K562 (cell line): ENCODE data around the gene COL13A1. TPM values are rescaled to one million over a fixed set of nuclear protein-coding genes. Genes with fewer than 3 reads are reported as not detected.

Source experiments
- ATAC-seq: fragments of 200-7000 bp; cut with Tn5 transposase; 3 replicates; pipeline ENCODE4 v1.9.1; 2020; ENCODE audit warnings: moderate library complexity
- BruUV-seq: library from RNA; stranded (reverse); fragments of 400-500 nt; replicated peaks from 2 replicates; lab custom pipeline; 2021; lab: Mats Ljungman, UMichigan
- CTCF ChIA-PET: fragments of 300-600 bp; formaldehyde crosslinking; extraction: SDS; loops from one replicate; lab custom pipeline; 2021; ENCODE audit warnings: low intra/inter-chr PET ratio; lab: Yijun Ruan, JAX
- POLR2A ChIA-PET: fragments of 300-600, 350-650 bp; sonication (Branson Sonifier 250); formaldehyde crosslinking; extraction: SDS; loops from one replicate; lab custom pipeline; 2021; ENCODE audit warnings: antibody characterized with exemption, inconsistent platforms; lab: Yijun Ruan, JAX
- DNase-seq, 4 experiments: peaks; one replicate each; pipeline versions ENCODE4 v3.0.0 to v3.0.0-alpha.2; 2011 to 2018; ENCODE audit warnings: low spot score in 3 of 4, mixed read lengths in 3 of 4; ENCODE audit errors: extremely low read depth in 1 of 4
- FAIRE-seq: peaks from 2 replicates; lab custom pipeline; 2011; peaks lifted over from hg19 to GRCh38; lab: Jason Lieb, UNC
- H2AFZ ChIP-seq: 2 replicates; pipeline ENCODE4 v1.6.0; 2011; ENCODE audit warnings: low read depth, low read length, control low read depth, inconsistent platforms
- H3K27ac ChIP-seq: fragments of 200-600 bp; 3 replicates; pipeline ENCODE4 v1.8.0; 2011; ENCODE audit warnings: low read depth, mild to moderate bottlenecking, control low read depth, inconsistent platforms, low read length, moderate library complexity, mixed read lengths; ENCODE audit errors: extremely low read depth
- H3K27me3 ChIP-seq, 2 experiments: fragments of 300-600 bp in 1 of 2; 2 replicates in 1 of 2; 3 replicates in 1 of 2; pipeline versions ENCODE4 v1.6.0 to v1.8.0; 2011; ENCODE audit warnings: inconsistent platforms in 2 of 2, low read length in 2 of 2, mild to moderate bottlenecking in 1 of 2, mixed read lengths in 1 of 2, moderate library complexity in 1 of 2; ENCODE audit not compliant: control insufficient read depth in 2 of 2, insufficient read depth in 2 of 2
- H3K36me3 ChIP-seq: fragments of 300-600 bp; 3 replicates; pipeline ENCODE4 v1.8.0; 2011; ENCODE audit warnings: mild to moderate bottlenecking, low read length, inconsistent platforms; ENCODE audit not compliant: control insufficient read depth, insufficient read depth
- H3K4me1 ChIP-seq, 2 experiments: fragments of 200-600 bp in 1 of 2; replicated peaks in 1 of 2; 2 replicates in 1 of 2; 3 replicates in 1 of 2; pipeline versions ENCODE4 v1.5.1 to v1.8.0; 2011; ENCODE audit warnings: inconsistent platforms in 2 of 2, low read length in 2 of 2, mild to moderate bottlenecking in 1 of 2, mixed read lengths in 1 of 2, moderate library complexity in 1 of 2; ENCODE audit not compliant: control insufficient read depth in 2 of 2, insufficient read depth in 2 of 2
- H3K4me2 ChIP-seq: 2 replicates; pipeline ENCODE4 v1.6.1; 2011; ENCODE audit warnings: low read length, control low read depth, inconsistent platforms, mixed read lengths; ENCODE audit not compliant: insufficient read depth
- H3K4me3 ChIP-seq: fragments of 200-600 bp; sonication (generic), shearing (Covaris generic); 2 replicates; pipeline ENCODE4 v1.5.1; 2016; ENCODE audit warnings: control low read depth, inconsistent platforms
- H3K79me2 ChIP-seq: fragments of 200-600 bp; 3 replicates; pipeline ENCODE4 v1.8.0; 2011; ENCODE audit warnings: low read length, inconsistent platforms; ENCODE audit not compliant: control insufficient read depth, insufficient read depth
- H3K9ac ChIP-seq, 2 experiments: 2 replicates each; pipeline versions ENCODE4 v1.6.0 to v1.6.1; 2011; ENCODE audit warnings: low read depth in 2 of 2, low read length in 2 of 2, control low read depth in 1 of 2, inconsistent platforms in 1 of 2, mild to moderate bottlenecking in 1 of 2, mixed read lengths in 1 of 2; ENCODE audit not compliant: insufficient read depth in 1 of 2
- H3K9me1 ChIP-seq: one replicate; pipeline ENCODE4 v1.6.0; 2011; ENCODE audit warnings: inconsistent platforms, mild to moderate bottlenecking, low read length, moderate library complexity; ENCODE audit not compliant: control insufficient read depth, insufficient read depth
- H3K9me3 ChIP-seq: replicated peaks from 2 replicates; pipeline ENCODE4 v1.5.1; 2011; ENCODE audit warnings: low read depth, low read length, inconsistent platforms; ENCODE audit not compliant: control insufficient read depth, insufficient read depth
- H4K20me1 ChIP-seq: replicated peaks from 2 replicates; pipeline ENCODE4 v1.6.1; 2011; ENCODE audit warnings: low read length, inconsistent platforms, mixed read lengths; ENCODE audit not compliant: control insufficient read depth, insufficient read depth
- ARID3B ChIP-seq: fragments of 250-450 bp; sonication (Bioruptor Pico); IDR thresholded peaks from 2 replicates; pipeline ENCODE4 v1.4.0; 2020; ENCODE audit warnings: borderline replicate concordance
- MLLT1 ChIP-seq, 2 experiments: fragments of 450-650 bp; IDR thresholded peaks; 2 replicates each; pipeline ENCODE4 v1.6.1; 2016
- POU5F1 ChIP-seq: fragments of 150-350 bp; IDR thresholded peaks from 2 replicates; pipeline ENCODE4 v1.6.1; 2014; ENCODE audit warnings: borderline replicate concordance, low read length, low read depth, mild to moderate bottlenecking; ENCODE audit not compliant: partially characterized antibody
- RBM25 ChIP-seq: fragments of 200-400 bp; formaldehyde crosslinking; IDR thresholded peaks from 2 replicates; pipeline ENCODE4 v1.6.1; 2018; ENCODE audit warnings: low read length, low read depth, moderate library complexity; ENCODE audit not compliant: severe bottlenecking
- ZFP36 ChIP-seq: fragments of 150-350 bp; IDR thresholded peaks from 2 replicates; pipeline ENCODE4 v1.6.1; 2018; ENCODE audit warnings: low read length, low read depth; ENCODE audit not compliant: partially characterized antibody
- ZNF398 ChIP-seq: fragments of 250-450 bp; sonication (Bioruptor Pico); IDR thresholded peaks from 2 replicates; pipeline ENCODE4 v1.8.0; 2021; ENCODE audit warnings: moderate library complexity, mild to moderate bottlenecking, inconsistent platforms
- ZNF830 ChIP-seq: fragments of 250-450 bp; sonication (Bioruptor Pico); IDR thresholded peaks from 2 replicates; pipeline ENCODE4 v1.5.0; 2021; ENCODE audit warnings: mild to moderate bottlenecking
- WGBS: fragments of 100-300 bp; shearing (Covaris generic); methylation state at CpG from one replicate; pipeline ENCODE4 v1.1.6; 2016; ENCODE audit warnings: low coverage, mixed read lengths; ENCODE audit not compliant: insufficient coverage; ENCODE audit errors: missing lambda C conversion rate; 5-methylcytosine and 5-hydroxymethylcytosine counted together
- in situ Hi-C: fragments of 300-500 bp; cut with MboI; formaldehyde crosslinking; loops from 4 replicates; pipeline ENCODE4 v1.15.0; 2018; ENCODE audit warnings: inconsistent platforms, mixed read lengths
- intact Hi-C: fragments of 100-400 bp; cut with micrococcal nuclease; formaldehyde crosslinking; loops from 2 replicates; pipeline ENCODE4 v1.14.2; 2022
- polyA plus RNA-seq, 8 experiments: library from polyadenylated mRNA; depleted of rRNA in 4 of 8; stranded (reverse) in 5 of 8; unstranded in 3 of 8; fragments of >200 nt; fragmentation: Nextera tagmentation in 2 of 8; fragmentation: Illumina TruSeq in 1 of 8; extraction: Ambion mirVana in 2 of 8; extraction: Trizol in 1 of 8; gene quantifications; 2 replicates each; pipeline versions ENCODE4 v1.2.1 to v1.2.3, GENCODE V29; 2011 to 2014; ENCODE audit warnings: inconsistent platforms in 1 of 8, missing spikeins in 1 of 8
- total RNA-seq, 7 experiments: library from RNA; depleted of rRNA in 6 of 7; stranded (reverse); fragments of >200 nt in 6 of 7; fragmentation: Illumina TruSeq in 2 of 7; extraction: Trizol in 2 of 7; gene quantifications; 2 replicates each; pipeline versions ENCODE4 v1.2.1 to v1.2.3, GENCODE V29; 2011 to 2021; ENCODE audit warnings: low replicate concordance in 1 of 7

The COL13A1 gene
- total and polyA plus RNA-seq, 9 of the 15 experiments (the other 6 are each of a cell fraction or from before 2014, with no cell fraction given), result not detected

GRCh38 chr10:69807696-69808095 is 6.0 kb downstream of the COL13A1 start (continued):
- peak in 1 of 2 experiments; percentile 96; a peak in 2 of 4 replicates for TF ChIP-seq MLLT1 (IDR thresholded peaks at IDR 0.05)
- TF ChIP-seq ARID3B (CRISPR knock-in tag), result no peak
- TF ChIP-seq ZNF830 (CRISPR knock-in tag), result no peak
- TF ChIP-seq, all 486 proteins: peak for 5

GRCh38 chr10:69809318-69809717 is 7.6 kb downstream of the COL13A1 start:
- Histone ChIP-seq H3K4me2 (no peak overlapping the region), H3K4me3 (no peak overlapping the region), H3K79me2 (no peaks in the 10 kb centered on the region), H3K27ac (no peak overlapping the region), H3K9me1 (no peaks in the 10 kb centered on the region), H4K20me1 (peaks cover 7% of the 10 kb centered on the region; the same call in 1 of the 2 replicates), H3K27me3 (peaks cover 9 to 43% of the 10 kb centered on the region in 2 experiments; a peak in 4 of 5 replicates), H2AFZ (no peak overlapping the region), H3K9me3 (no peaks in the 10 kb centered on the region; the same call in 1 of the 2 replicates), H3K9ac (no peak overlapping the region), H3K4me1 (no peaks in the 10 kb centered on the region), H3K36me3 (no peaks in the 10 kb centered on the region)
- 31% methylated on average over 1 of the region's 1 CpG for WGBS
- intact Hi-C loops, result no loop called here
- POLR2A ChIA-PET, result interaction anchor here (0.7 to 1.2 kb wide), 2 partner anchors 9 to 301 kb away, joined by 3 read pairs; no protein-coding TSS in a partner anchor
- TF ChIP-seq ZNF398 (CRISPR knock-in tag), result no peak
- peak; percentile 59 for TF ChIP-seq RBM25
- peak; percentile 32 for TF ChIP-seq ZFP36
- TF ChIP-seq POU5F1, result no peak
- DNase-seq, result no peak
- no peak for ATAC-seq
- no TSS peak for BruUV-seq
- in situ Hi-C loops, result no loop called here
- FAIRE-seq, result no peak
- CTCF ChIA-PET, result no interaction called here
